BE2C (cell line): ENCODE data around the gene PCGF1.

ENCODE experiments used
- DNase-seq: peaks from one replicate; pipeline ENCODE4 v3.0.0-alpha.2; 2020
- H3K27me3 ChIP-seq: fragments of 250-450 bp; sonication (Bioruptor Pico); 2 replicates; pipeline ENCODE4 v1.5.1; 2020; ENCODE audit warnings: mild to moderate bottlenecking
- H3K36me3 ChIP-seq: fragments of 250-450 bp; sonication (Bioruptor Pico); 2 replicates; pipeline ENCODE4 v1.5.1; 2020; ENCODE audit warnings: mild to moderate bottlenecking
- H3K4me1 ChIP-seq: fragments of 250-450 bp; sonication (Bioruptor Pico); 2 replicates; pipeline ENCODE4 v1.5.1; 2020
- H3K4me3 ChIP-seq: 2 replicates; pipeline ENCODE4 v1.5.1; 2011; ENCODE audit warnings: low read depth, low read length
- H3K9me3 ChIP-seq: fragments of 250-450 bp; sonication (Bioruptor Pico); 2 replicates; pipeline ENCODE4 v1.5.1; 2020
- CTCF ChIP-seq: IDR thresholded peaks from 2 replicates; pipeline ENCODE4 v1.5.1; 2012; ENCODE audit warnings: mild to moderate bottlenecking, low read depth, low read length

PCGF1 gene

DNA sequence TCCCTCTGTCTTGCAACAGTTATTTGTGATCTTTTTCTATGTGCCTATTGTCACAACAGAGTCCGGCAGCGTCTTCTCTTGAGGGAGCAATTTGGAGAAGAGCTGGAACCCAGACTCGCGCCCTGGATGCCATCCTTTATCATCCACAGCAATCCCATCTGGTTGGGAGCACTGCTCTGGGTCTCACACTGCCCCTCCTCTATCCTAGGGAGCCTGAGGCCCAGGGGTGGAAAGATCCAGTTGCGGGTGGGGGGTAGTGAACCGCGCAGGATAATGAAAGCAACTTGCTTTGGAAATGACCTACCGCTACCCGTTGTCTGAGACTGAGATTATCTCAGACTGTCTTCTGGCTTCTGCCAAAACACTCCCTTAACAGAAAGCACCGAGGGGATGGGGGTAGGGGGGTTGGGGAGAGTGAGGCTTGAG is 48.5 kb downstream of the PCGF1 start:
- TF ChIP-seq CTCF: no peak
- DNase-seq: no peak
- Histone ChIP-seq H3K9me3 (no peaks in the 10 kb centered on the region), H3K4me1 (no peaks in the 10 kb centered on the region), H3K4me3 (peak overlapping the region; percentile 85), H3K27me3 (no peaks in the 10 kb centered on the region), H3K36me3 (no peaks in the 10 kb centered on the region; the same call in 1 of the 2 replicates)

GRCh38 chr2:74458132-74458937 is 49.2 kb downstream of the PCGF1 start, which contains the start of gene WBP1:
WBP1 (plus strand) TSS chr2:74458438; CDS start chr2:74458603, 165 bp downstream.
- Histone ChIP-seq H3K4me3 (peak within 1 kb of the TSS; percentile 85), H3K9me3 (no peaks in the 10 kb centered on the region), H3K36me3 (no peaks in the 10 kb centered on the region; the same call in 1 of the 2 replicates), H3K27me3 (no peaks in the 10 kb centered on the region), H3K4me1 (no peaks in the 10 kb centered on the region)
- no peak for TF ChIP-seq CTCF
- peak; percentile 95 for DNase-seq

DNA sequence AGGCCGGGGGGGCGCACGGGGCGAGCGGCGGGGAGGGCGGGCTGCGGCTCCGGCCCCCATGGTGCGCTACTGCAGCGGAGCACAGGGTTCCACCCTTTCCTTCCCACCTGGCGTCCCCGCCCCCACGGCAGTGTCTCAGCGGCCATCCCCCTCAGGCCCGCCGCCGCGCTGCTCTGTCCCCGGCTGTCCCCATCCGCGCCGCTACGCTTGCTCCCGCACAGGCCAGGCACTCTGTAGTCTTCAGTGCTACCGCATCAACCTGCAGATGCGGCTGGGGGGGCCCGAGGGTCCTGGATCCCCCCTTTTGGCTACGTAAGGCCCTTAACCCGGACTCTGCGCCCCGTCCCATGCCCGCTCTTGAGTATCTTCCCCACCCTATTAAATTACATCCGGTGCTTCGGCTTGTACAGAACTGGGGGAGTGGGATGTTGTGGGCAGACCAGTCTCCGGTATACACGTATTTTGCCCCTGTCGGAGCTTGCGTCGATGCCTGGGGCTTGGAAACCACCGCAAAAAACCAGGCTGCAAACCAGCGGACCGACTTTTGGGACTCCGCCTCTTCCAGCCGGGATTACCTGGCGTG is 49.9 kb downstream of the PCGF1 start:
- Histone ChIP-seq H3K9me3 (no peaks in the 10 kb centered on the region), H3K36me3 (no peaks in the 10 kb centered on the region; the same call in 1 of the 2 replicates), H3K27me3 (no peaks in the 10 kb centered on the region), H3K4me1 (no peaks in the 10 kb centered on the region), H3K4me3 (peak overlapping the region; percentile 60)
- DNase-seq: peak; percentile 67
- TF ChIP-seq CTCF: no peak

GRCh38 chr2:74457129-74457548 is 50.4 kb downstream of the PCGF1 start:
- Histone ChIP-seq H3K27me3 (no peaks in the 10 kb centered on the region), H3K4me3 (peak overlapping the region; percentile 60), H3K36me3 (no peaks in the 10 kb centered on the region), H3K9me3 (no peaks in the 10 kb centered on the region), H3K4me1 (no peaks in the 10 kb centered on the region)
- DNase-seq: no peak
- no peak for TF ChIP-seq CTCF
